Stimulated activated CD4-positive, alpha-beta T cell treated with anti-CD3 and anti-CD28 coated beads, Interleukin-15, amount 100 ng/mL, for 1 hour (primary cell): ENCODE results near the gene HPCAL4.
A peak's percentile ranks its signal among the peaks of the same experiment; 100 is the strongest.

Source experiments
- DNase-seq, 2 donors: peaks; one replicate each; pipeline ENCODE4 v3.0.0-alpha.2; 2020; ENCODE audit warnings: low read depth in 1 of 2, low spot score in 1 of 2

Gene HPCAL4

DNA sequence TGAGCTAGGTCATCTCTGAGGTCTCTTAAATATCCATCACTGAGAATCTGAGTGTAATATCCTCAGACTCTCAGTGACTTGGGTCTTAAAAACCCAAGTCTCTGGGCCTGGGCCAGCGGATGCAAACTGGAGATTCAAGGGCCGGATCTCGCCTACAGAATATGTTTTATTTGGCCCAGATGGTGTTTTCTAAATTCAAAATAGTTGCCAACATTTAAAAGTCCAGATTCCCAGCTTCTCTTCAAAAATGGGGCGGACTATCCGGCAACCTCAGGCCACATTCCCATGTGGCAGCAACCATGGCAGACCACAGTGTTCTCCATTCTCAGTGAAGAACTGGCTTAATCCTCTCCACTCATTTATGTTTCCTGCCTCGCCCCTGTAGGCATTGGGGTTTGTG is 39.1 kb downstream of the HPCAL4 start:
- no peak for DNase-seq

DNA sequence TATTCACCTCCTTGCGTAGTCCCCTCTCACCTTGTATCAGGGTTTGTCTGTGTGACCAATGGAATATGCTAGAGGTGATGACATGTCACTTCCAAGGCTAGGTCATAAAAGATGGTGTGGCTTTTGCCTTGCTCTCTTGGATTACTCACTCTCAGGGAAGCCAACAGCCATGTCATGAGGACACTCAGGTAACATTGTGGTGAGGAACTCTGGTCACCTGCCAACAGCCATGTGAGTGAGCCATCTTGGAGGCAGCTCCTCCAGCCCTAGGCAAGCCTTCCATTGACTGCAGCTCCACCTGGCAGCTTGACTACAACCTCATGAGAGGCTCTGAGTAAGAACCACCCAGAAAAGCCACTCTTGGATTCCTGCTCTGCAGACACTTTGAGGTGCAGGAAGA is 40.8 kb downstream of the HPCAL4 start:
- DNase-seq, result no peak

DNA sequence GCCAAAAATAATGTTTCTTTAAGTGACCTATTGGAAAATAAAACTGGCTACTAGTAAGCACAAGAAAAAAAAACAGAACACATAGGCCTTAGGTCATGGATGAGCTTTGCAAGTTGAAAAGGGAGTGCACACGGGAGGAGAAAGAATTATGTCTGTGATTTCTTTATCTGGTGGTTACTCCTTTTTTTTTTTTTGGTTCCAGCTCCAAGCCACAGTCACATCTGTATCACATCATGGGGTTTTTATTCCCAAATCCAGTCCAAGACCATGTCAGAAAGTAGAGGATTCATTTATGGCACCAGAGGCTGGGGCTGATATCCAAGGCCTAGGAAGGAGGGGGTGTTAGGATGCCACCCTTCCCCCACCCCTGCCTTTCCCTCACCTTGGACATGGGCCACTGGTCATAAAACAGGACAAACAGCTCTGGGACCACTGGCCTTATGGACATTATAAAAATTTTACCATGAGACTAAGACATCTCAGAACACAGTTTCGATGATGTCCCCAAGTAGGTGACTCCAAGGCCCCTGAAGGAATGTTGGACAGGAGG is 41.5 kb downstream of the HPCAL4 start:
- DNase-seq, result no peak

DNA sequence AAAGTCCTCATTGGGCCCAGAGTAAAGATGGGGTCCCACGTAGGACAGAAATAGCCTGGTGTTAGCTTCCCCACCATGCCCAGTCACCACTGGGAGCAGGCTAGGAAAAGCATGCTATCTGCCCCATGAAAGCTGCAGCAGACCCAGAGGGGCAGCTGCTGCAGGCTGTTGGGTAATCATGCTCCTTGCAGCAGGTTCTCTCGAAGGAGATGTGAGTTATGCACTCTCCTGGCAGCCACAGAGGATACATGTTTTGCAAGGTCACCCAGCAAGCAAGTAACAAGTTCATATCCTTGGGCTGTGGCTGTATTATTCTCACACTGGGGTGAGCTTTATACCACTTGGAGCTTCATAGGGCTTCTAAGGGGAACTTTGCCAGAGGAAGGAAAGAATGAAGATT is 42.7 kb downstream of the HPCAL4 start:
- DNase-seq, result no peak

DNA sequence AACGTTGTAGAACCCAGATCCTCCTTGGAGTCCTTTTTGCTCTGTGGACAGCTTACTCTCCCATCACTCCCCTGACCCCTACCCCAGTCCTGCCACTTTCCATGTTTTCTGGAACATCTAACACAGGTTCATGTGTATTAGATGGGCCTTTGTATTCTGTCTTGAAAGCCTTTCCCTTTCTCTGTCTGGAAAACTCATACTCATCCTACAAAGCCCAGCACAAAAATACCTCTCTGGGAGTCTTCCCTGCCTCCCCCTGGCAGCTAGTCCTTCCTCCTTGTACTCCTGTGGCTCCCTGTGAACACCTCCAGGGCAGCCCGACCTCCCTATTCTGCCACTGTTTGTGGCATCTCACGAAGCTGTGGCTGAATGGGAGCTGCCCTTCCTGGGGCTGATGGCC is 44.0 kb downstream of the HPCAL4 start:
- no peak for DNase-seq

DNA sequence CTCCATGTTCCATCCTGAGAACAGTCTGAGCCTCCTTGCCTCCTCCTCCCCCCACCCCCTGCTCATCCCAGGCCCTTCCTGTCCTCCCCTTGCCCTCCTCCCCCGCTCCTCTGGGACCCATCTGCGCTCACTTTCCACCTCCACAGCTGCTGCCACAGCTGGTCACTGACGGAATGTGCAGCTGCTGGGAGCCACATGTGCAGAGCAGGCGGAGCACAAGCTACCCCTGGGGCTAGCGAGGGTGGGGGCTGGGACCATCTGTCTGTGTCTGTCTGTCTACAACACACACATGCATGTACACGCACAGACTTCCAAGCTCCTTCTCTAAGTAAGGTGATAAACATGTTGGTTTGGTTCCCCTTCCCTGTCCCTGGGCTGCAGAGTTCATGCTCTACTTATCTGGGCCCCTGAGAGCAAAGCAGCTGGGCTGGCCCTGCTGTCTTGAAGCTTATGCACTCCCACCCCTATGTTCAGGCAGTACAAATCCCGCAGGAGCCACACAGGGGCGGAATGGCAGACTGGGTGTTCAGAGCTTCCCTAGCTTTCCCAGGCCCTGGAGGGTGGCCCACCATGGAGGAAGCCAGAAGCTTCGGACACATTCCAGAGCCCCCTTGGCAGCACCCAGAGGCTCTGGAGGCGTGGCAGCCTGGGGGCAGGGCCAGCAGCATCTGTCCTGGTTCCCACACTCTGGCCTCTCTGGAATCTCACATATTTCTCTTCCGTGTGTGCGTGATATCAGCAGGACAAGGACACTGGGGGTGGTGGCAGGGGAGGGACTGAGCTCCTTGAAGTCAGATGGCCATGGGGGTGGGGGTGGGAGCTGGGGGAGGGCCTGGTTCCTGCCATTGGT is 44.8 kb downstream of the HPCAL4 start:
- DNase-seq, result no peak

DNA sequence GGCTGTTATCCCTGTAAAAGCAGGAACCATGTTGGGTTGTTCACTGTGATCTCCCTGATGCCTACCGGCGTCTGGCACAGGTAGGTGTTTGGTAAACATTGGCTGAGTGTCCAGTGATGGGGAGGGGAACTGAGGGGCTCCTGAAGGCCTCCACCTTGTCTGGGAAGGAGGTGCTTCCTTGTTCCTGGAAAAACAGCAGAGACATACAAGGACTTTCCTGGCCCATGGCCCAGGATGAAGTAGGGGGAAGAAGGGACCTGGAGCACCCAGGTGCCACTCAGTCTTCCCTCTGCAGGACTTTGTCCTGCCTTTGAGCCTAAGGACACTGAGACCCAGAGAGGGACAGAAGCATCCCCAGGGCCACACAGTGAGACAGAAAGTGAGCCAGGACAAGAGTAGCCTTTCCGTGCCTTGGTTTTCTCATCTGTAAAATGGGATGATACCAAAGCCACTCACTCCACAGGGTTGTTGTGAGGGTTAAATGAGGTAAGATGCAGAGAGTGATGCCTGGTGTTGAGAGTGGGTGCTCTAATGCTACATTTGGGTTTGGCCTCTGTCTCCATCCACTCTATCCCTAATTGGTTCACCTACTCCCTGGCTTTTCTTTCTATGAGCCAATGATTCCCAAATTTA is 45.7 kb downstream of the HPCAL4 start:
- no peak for DNase-seq

DNA sequence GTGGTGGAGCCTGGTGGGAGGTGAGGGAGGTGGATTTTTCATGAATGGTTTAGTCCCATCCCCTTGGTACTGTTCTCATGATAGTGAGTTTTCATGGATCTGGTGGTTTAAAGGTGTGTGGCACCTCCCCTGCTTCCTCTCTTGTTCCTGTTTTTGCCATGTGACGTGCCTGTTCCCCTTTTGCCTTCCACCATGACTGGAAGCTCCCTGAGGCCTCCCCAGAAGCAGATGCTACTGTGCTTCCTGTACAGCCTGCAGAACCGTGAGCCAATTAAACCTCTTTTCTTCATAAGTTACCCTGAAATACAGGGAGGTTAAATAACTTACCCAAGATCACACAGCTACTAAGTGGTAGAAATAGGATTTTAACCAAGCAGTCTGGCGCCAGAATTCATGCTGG is 47.5 kb downstream of the HPCAL4 start:
- DNase-seq, result no peak

DNA sequence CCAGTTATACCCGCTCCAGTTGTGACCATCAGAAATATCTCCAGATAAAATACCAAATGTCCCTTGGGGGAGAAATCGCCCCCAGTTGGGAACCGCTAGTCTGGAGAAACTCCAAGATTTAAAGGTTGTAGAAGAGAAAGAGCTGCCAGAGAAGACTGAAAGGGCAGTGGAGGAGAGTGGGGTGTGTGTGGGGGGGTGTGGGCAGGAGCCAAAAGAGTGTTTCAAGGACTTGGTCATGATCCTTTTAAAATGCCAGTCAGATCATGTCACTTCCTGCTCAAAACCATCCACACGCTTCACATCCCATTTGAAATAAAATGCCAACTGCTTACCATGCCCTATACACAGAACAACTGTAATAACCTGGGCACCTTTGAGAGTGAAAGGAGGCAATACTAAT is 48.4 kb downstream of the HPCAL4 start:
- no peak for DNase-seq

DNA sequence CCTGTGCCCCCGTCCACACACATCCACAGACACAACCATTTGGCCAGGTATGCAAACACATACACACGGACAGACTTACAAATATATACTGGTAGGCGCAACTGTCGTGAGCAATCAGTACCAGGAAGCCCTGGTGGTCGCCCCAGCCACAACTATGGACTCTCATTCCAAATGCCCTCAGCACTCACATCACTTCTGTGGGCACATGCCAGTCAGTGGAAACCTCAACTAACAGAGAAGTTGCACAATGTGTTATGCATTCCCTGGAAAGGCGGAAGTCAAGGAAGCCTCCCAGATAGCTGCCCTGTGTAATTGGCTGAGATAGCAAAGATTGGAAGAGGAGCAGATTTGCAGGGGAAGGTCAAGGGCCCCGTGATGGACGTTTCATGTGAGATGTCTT is 50.4 kb downstream of the HPCAL4 start:
- DNase-seq, result no peak

DNA sequence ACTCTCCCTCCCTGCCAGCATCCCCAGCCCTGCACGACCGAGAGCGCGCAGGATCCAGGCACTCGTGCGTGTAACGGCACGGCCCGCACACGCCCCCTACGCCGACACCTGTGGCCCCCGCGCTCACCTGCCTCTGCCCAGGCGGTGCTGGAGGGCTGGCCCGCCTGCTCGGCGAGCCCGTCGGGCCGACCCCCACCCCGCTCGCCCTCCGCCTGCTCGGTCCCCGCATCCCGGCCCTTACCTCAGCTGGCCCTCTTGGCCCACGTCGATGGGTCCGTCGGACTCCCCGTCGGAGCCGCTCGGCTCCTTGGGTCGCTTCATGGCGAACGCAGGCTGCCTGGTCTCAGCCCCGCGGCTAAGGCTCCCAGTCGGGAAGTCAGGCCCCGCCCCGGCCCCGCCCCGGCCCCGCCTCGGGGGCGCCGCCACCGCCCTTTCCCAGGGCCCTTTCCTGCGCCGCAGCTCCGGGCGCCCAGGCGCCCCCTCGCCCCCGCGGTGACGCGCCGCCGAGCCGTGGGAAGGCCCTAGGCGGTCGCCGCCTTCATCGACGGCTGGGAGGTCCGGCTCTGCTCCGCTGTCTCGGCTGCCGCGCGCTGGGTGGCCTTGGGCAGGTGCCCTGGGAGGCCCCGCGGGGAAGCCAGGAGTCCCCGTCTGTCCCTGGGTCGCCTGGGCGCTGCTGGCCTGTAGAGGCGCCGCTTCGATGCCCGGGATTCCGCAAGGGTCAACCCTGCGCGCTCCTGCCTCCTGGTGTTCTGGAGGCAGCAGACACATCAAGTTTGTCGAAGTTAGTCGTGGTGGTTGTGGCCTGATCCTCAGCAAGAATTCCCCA is 51.7 kb downstream of the HPCAL4 start, which contains the start of gene HEYL:
HEYL (minus strand) TSS at position 339 of the 826 bp plus-strand sequence; CDS start at position 321, 18 bp downstream.
- DNase-seq, result peak; percentile 36 to 67

DNA sequence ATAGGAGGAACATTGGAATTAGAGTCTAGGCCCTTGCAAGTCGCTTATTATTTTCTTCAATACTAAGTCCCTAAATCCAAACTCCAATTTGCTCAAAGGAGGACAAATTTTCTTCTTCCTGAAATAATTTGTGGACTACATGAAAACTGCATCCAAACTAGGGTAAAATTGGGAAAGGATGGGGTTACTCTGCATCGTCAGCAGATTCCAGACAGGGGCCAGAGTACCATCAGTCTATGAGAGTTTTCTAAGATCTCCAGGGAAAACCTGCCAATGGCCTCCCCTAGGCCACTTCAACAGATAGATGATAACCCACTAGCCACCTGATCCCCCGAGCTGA is 52.3 kb downstream of the HPCAL4 start:
- DNase-seq, result no peak

DNA sequence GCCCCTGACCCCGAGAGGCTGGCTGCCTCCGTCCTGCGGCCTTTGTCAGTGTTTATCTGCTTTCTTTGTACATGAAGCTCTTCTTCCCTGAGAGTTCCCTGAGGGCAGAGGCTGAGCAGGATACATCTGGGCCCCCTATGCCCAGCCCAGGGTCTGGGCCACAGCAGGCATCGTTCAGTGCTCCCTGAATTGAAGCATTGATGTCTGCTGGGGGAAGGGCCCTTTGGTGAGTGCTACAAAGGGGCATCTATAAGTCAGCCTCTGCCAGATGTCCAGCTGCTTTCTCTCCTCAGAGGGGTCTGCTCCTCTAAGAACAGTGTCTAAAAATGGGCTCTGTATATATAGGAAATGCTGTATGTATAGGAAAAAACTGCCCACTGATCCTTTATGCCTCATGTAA is 53.9 kb downstream of the HPCAL4 start:
- DNase-seq, result no peak

DNA sequence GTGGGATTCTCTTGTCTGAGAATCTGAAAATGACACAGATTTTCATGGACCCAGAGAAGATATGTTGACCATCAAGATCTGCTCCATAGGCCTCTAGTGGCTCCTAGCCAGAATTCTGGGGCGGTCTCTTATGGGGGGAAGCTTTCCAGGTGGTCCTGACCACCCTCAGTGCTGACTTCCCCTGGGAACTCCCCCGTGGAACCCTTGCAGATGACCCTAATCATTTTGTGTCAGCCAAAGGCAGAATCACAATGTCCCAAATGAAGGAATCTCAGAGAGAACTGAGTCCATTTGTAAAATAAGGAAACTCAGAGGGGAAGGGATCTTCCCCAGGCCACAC is 55.4 kb downstream of the HPCAL4 start:
- no peak for DNase-seq

DNA sequence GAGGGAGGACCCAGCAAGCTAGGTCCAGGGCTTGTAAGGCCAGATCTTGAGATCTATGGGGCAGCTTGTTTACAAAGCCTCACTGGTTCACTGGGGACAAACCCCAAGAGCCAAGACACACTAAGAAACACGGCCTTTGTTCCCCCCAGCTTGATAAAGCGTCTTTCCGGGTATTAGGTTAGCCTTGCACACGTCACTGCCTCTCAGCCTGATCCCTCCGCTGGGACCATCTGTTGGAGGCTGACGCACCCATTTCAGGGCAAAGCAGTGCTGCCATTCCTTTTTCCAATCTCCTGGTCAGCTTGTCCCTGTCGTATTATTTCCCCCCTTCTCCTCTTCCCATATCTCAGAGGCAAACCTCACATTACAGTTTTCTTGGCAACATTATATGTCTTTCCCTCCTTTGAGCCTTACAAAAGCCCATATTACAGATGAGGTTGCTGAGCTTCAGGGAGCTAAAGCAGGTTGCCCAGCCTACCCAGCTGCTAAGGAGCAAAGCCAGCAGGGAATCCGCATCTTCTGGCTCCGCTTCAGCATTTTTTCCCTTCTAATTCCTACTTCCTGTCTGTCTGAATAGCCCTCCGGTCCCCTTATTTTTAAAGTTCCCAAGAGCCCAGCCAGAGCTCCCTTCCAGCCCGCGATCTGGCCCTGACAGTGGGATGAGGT is 55.9 kb downstream of the HPCAL4 start:
- DNase-seq, result no peak

DNA sequence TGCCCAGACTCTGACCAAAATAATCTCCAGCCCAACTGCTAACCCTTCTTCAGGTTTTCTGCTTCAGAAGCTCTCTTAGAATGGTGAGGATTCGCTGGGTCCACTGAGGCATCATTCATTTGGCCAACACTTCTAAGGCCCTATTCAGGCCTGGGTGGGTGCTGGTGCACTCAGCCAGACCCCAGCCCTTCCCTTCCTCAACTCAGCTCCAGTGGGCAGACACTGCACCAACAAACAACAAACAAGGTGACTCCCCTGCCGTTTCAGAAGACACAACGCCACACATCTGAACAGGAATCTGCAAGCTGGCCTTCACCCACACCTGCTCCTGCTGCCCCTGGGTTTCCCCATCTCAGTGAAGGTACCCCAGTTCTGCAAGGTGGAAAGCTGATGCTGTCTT is 57.8 kb downstream of the HPCAL4 start:
- DNase-seq, result no peak

DNA sequence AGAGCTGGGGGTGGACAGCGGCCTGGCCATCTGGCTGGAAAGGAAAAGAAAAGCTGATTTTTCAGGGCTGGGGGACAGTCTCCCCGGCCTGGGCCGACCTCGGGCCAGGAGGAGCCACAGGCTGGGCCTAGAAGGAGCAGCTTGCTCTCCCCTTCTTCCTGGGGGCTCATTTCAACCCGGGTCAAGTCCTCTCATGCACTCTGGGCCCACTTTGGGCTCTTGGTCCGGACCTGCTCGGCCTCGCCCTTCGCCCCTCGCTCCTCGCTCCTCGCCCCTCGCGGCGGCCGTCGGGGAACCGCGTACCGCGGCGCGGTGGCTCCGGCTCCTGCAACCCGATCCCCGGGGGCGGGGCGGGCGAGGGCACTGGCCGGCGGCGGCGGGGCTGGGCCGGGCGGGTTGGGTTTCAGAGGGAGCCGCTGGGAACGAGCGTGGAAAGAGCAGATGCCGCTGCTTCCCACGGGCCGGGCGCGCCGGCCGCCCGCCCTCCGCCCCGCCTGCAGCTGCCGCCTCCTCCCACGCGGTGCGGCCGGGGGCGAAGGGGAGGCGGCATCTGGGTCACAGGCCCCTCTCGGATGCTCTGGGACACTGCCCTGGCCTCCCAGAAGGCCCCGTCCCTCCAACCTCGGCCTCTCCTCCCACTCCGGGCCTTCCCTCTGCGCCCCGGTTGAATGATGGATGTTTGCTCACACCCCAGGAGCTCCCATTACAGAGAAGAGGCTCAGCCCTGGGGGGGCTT is 58.4 kb downstream of the HPCAL4 start:
- DNase-seq, result no peak

DNA sequence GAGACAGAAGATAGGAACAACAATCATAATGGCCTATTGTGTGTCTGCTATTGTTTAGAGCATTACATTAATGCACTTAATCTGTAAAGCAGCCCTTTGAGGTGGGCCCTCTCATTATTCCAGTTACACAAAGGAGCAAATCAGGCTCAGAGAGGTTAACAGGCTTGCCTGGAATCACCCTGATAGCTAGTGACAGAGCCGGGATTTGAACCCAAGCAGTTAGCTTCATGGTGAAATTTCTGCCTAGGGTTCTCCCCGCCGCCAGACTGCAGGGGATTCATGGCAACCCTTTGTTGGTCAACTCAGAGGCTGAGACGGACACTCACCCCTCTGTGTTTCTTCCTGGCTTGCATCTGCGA is 58.9 kb downstream of the HPCAL4 start:
- no peak for DNase-seq

DNA sequence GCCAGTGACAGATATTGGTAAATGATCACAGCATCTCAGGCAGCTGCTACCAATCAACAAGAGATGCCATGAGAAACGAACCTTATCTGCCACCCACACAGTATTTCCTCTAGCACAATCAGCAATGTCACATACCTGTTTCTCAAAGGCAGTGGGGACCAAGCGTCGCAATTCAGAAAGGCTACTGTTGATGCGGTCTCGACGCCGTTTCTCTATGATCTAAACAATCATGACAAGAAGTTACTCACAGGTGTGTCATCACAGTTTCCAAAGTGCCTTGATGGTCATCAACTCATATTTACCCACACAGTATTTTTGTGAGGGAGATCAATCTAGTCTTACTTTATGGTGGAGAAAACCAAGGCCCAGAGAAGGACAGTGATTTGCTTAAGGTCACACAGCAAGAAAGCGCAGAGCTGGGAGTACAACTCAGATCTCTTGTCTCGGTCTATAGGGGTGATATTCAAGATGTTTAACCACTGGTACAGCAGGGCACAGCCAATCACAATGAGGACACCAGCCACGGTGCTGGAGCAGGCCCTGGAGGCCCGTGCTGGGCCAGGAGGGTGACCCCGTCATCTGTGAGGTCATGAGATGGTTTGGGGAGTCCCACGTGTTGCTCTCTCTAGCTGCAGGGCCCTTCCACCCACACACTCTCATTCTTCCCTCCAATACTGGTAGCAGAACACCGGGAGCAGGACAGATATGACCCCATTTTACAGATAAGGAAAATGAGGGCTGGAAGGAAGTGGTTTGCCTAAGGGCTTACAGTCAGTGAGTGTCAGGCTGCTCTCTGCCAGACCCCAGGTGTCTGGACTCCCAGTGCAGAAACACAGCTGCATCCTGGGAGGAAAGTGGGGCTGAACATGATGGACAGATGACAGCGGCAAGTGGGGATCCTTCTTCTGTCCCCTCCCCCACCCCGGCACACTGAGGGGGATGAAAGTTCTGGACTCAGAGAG is 59.6 kb downstream of the HPCAL4 start:
- no peak for DNase-seq
